Measurements from ENCODE around the gene TAB2. TPM values are rescaled to one million over a fixed set of nuclear protein-coding genes. Genes with fewer than 3 reads are reported as not detected.

The TAB2 gene
- total RNA-seq, 1 experiment from 2014 or later, result 56.2 TPM

GRCh38 chr6:149268768-149269167, 48.7 kb upstream of the TAB2 start:
- WGBS (ENCODE audit: extremely low coverage, insufficient read length, low lambda C conversion rate), result no CpG with 5 or more reads among the region's 1 CpG
- Histone ChIP-seq H3K27ac (ENCODE audit: insufficient read length, low read depth, low read length) (no peak overlapping the region), H3K14ac (ENCODE audit: insufficient read depth, low read length) (no peak overlapping the region), H2BK20ac (ENCODE audit: low read depth, low read length, poor library complexity, severe bottlenecking) (no peak overlapping the region), H3K4me2 (ENCODE audit: insufficient read depth, insufficient read length, low read length) (no peak overlapping the region), H3K56ac (ENCODE audit: insufficient read length, low read depth, low read length) (no peak overlapping the region), H3K79me1 (ENCODE audit: insufficient read depth, low read depth, low read length, poor library complexity, severe bottlenecking) (no peaks in the 10 kb centered on the region), H3K4me1 (ENCODE audit: insufficient read depth, low read length) (no peaks in the 10 kb centered on the region), H3K4ac (ENCODE audit: low read depth, low read length) (no peak overlapping the region), H2AFZ (ENCODE audit: low read length) (no peak overlapping the region), H3K23me2 (ENCODE audit: insufficient read length, low read depth, low read length, poor library complexity, severe bottlenecking) (no peaks in the 10 kb centered on the region), H2BK5ac (ENCODE audit: insufficient read length, low read length) (no peak overlapping the region), H3T11ph (ENCODE audit: low read length) (no peak overlapping the region), H3K18ac (ENCODE audit: insufficient read length, low read depth, low read length) (no peak overlapping the region), H4K91ac (ENCODE audit: insufficient read length, low read depth, low read length) (no peak overlapping the region), H2BK12ac (ENCODE audit: insufficient read length, low read depth, low read length) (no peak overlapping the region), H3K9ac (ENCODE audit: extremely low read depth, insufficient read length, low read length) (no peak overlapping the region), H3K9me3 (ENCODE audit: control insufficient read depth, low read depth, low read length) (no peaks in the 10 kb centered on the region), H4K8ac (replicated peaks; ENCODE audit: insufficient read length, low read depth, low read length) (no peak overlapping the region), H4K20me1 (ENCODE audit: control insufficient read depth, insufficient read depth, insufficient read length) (no peaks in the 10 kb centered on the region), H3K79me2 (ENCODE audit: insufficient read depth, low read length) (no peaks in the 10 kb centered on the region), H2AK5ac (ENCODE audit: insufficient read length, low read length) (no peak overlapping the region), H3K27me3 (ENCODE audit: insufficient read depth, low read length) (peaks cover 2% of the 10 kb centered on the region; the same call in 1 of the 2 replicates), H4K5ac (ENCODE audit: insufficient read length, low read depth, low read length) (no peak overlapping the region), H3K23ac (ENCODE audit: insufficient read length, low read depth, low read length) (no peak overlapping the region), H2BK15ac (ENCODE audit: low read depth, low read length) (no peak overlapping the region), H2BK120ac (ENCODE audit: low read depth, low read length, poor library complexity, severe bottlenecking) (no peak overlapping the region)
- Mint-ChIP-seq H3K9me3 (no peaks in the 10 kb centered on the region), H3K27ac (no peak overlapping the region), H3K4me3 (no peak overlapping the region), H3K27me3 (ENCODE audit: low read depth) (peaks cover 2% of the 10 kb centered on the region; the same call in 1 of the 2 replicates), H3K4me1 (peaks cover 0 to 4% of the 10 kb centered on the region in 2 experiments; a peak in 2 of 4 replicates), H3K36me3 (ENCODE audit: insufficient read depth in 1 of 3, low read depth in 3 of 3) (peaks cover 0 to 5% (median 2%) of the 10 kb centered on the region in 3 experiments; a peak in 2 of 7 replicates)
- no peak for DNase-seq
- TF ChIP-seq, protein P1, sequence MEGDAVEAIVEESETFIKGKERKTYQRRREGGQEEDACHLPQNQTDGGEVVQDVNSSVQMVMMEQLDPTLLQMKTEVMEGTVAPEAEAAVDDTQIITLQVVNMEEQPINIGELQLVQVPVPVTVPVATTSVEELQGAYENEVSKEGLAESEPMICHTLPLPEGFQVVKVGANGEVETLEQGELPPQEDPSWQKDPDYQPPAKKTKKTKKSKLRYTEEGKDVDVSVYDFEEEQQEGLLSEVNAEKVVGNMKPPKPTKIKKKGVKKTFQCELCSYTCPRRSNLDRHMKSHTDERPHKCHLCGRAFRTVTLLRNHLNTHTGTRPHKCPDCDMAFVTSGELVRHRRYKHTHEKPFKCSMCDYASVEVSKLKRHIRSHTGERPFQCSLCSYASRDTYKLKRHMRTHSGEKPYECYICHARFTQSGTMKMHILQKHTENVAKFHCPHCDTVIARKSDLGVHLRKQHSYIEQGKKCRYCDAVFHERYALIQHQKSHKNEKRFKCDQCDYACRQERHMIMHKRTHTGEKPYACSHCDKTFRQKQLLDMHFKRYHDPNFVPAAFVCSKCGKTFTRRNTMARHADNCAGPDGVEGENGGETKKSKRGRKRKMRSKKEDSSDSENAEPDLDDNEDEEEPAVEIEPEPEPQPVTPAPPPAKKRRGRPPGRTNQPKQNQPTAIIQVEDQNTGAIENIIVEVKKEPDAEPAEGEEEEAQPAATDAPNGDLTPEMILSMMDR (conservative IDR thresholded peaks at IDR 0.05), result no peak
